Stimulated activated CD4-positive, alpha-beta T cell treated with anti-CD3 and anti-CD28 coated beads, Interleukin-2, amount 100 ng/mL, for 24 hours (primary cell): Measurements from ENCODE around the gene ZRSR2.

Experiments used
- DNase-seq, 2 donors: peaks; one replicate each; pipeline ENCODE4 v3.0.0-alpha.2; 2020

Gene ZRSR2

DNA sequence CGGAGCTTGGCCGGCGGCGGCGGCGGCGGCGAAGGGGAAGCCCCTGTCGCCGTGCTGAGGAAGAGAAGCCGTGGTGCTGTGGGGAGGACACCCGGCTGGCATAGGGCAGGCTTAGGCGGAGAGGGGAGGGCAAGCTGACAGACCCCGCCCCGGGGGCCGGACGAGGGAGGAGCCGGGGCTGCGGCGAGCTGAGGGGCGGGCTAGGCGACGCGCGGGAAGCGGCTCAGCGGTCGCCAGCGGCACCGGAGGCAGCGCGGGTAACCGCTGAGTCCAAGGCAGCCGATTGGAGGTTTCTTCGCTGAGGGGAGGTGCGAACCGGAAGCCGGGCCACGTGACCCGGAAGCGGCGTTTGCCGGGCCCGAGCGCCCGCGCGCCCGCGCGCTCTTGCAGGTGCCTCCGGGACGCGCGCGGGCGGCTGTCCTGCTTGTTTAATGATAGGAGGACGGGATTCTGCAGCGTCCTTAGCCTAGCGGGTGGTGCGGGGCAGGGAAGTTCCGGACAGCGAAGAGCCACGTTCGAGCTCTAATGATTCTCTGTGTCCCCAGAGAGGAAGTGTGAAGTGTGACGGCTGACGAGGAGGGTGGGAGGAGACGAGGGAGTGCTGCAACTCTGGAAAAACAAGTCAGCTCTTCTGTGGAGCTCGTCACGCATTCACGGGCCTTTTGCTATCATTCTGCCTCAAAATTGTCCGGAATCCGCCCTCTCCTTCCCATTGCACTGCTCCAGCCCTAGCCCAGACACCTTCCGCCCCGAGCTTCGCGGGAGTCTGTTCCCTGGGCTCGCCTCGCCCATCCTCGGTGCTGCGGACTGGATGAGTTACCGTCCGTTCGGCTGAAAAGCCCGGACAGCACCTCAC is 64.7 kb downstream of the ZRSR2 start, which contains the start of gene AP1S2:
TSS of gene AP1S2 (minus strand) at position 102 of the 856 bp plus-strand sequence. CDS start 2,289 bp downstream, outside the sequence.
- peak; percentile 87 to 90 for DNase-seq

GRCh38 chrX:15855568-15856221 is 65.4 kb downstream of the ZRSR2 start:
- no peak for DNase-seq

GRCh38 chrX:15856222-15856587 is 65.9 kb downstream of the ZRSR2 start:
- no peak for DNase-seq

DNA sequence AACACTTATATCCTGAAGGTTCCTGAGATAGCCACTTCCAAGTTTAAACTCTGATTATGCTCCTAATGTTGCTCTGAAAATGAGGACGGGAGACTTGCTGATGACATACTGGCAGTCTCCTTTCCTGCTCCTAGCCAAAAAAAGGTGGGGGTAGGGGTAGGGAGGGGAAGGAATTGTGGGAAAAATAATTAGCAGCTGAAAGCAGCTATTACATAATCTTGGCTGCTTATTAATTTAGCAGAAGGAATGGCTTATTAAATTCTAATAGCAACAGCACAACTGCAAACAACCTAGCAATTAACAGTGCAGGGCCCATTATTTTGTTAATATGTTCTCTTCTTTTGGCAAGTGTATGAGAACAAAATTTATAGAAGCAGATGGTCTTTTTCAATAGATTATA is 66.4 kb downstream of the ZRSR2 start:
- no peak for DNase-seq

GRCh38 chrX:15858051-15858450 is 67.8 kb downstream of the ZRSR2 start:
- no peak for DNase-seq

DNA sequence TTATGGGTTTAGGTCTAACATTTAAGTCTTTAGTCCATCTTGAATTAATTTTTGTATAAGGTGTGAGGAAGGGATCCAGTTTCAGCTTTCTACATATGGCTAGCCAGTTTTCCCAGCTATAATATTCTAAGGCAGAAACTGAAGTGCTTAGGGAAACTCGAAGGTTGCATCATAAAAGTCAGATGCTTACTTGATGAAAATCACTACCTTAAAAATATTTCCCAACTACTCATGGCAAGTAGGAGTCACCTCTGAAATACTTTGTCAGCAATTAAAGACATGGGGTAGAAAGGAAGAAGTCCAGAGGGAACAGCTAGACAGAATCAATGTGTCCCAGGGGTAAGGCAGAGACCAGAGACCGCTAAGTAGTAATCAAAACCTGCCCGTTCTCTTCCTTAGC is 70.6 kb downstream of the ZRSR2 start:
- no peak for DNase-seq

- no peak for DNase-seq
Observed at GRCh38 chrX:15864023-15864422, 73.7 kb downstream of the ZRSR2 start.

- DNase-seq: no peak
Observed at GRCh38 chrX:15864629-15865028, 74.3 kb downstream of the ZRSR2 start.

DNA sequence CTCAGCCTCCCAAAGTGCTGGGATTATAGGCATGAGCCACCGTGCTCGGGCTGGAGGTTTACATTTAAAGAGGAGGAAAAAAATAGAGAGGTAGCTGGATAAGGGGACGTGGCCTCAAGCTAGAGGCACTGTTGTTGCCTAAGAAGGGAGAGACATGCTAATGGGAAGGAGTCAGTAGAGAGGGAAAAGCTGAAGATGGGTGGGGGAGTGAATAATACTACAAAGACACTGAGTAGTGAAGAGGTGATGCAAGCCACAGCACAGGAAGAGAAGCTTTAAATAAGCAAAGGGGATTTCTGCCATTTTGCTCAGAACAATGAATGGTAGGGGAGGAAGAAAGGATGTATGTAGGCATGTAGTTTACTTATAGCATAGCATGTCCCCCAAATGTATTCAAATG is 75.9 kb downstream of the ZRSR2 start:
- DNase-seq: no peak

- DNase-seq: no peak
Observed at GRCh38 chrX:15869695-15870094, 79.4 kb downstream of the ZRSR2 start.

DNA sequence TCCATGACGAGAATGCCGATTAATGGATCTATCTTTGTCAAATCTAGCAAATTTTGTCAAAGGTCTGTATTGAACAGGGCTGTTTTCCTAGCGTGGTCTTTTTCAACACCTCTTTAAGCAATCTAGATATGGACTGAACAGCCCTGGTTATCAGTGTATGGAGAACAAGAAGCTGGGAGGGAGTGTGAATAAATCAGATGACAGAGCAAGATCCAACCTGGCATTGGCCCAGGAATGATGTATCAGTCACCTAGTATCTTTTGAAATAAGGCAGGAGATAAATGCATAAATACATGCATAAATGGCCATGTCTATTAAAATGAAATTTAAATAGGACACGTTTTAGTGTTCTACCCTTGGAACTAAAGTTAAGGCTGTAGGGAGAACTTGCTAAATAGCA is 80.0 kb downstream of the ZRSR2 start:
- DNase-seq: no peak
